GM12892 (cell line): ENCODE results near the gene SNCG.

Source experiments
- POLR2A ChIP-seq: IDR thresholded peaks from 2 replicates; pipeline ENCODE4 v1.6.1; 2011; ENCODE audit warnings: low read depth, low read length, control low read depth
- POLR2AphosphoS5 ChIP-seq: IDR thresholded peaks from 2 replicates; pipeline ENCODE4 v1.6.1; 2011; ENCODE audit warnings: low read depth, low read length, control low read depth
- TAF1 ChIP-seq: IDR thresholded peaks from 2 replicates; pipeline ENCODE4 v1.6.1; 2011; ENCODE audit warnings: low read depth, mild to moderate bottlenecking, control low read depth, low read length, borderline replicate concordance

- TF ChIP-seq POLR2A = no peak
- no peak for TF ChIP-seq POLR2AphosphoS5
- no peak for TF ChIP-seq TAF1
These were observed 28.7 kb upstream of the SNCG start for GRCh38 chr10:86929468-86930380.
